SK-N-SH treated with all-trans-retinoic acid at 6 μM for 48 hours (cell line): ENCODE results near the gene CNGA3.

Experiments
- ATAC-seq: fragments of 200-7000 bp; cut with Tn5 transposase; 3 replicates; pipeline ENCODE4 v1.9.1; 2020; ENCODE audit warnings: mild to moderate bottlenecking, moderate library complexity
- ARNTL ChIP-seq: fragments of 450-650 bp; formaldehyde crosslinking; IDR thresholded peaks from 2 replicates; pipeline ENCODE4 v1.5.0; 2020; ENCODE audit warnings: low read depth, mild to moderate bottlenecking, moderate library complexity, borderline replicate concordance
- BACH2 ChIP-seq: fragments of 250-450 bp; sonication (Bioruptor Pico); IDR thresholded peaks from 2 replicates; pipeline ENCODE4 v1.9.0; 2021; ENCODE audit warnings: mild to moderate bottlenecking, borderline replicate concordance
- CREB5 ChIP-seq: fragments of 250-450 bp; sonication (Bioruptor Pico); IDR thresholded peaks from 2 replicates; pipeline ENCODE4 v1.5.1; 2020; ENCODE audit warnings: low read depth, mild to moderate bottlenecking, moderate library complexity
- CSDC2 ChIP-seq: fragments of 250-450 bp; sonication (Bioruptor Pico); IDR thresholded peaks from 2 replicates; pipeline ENCODE4 v1.5.0; 2020; ENCODE audit warnings: mild to moderate bottlenecking, moderate library complexity
- CSRNP3 ChIP-seq: fragments of 250-450 bp; sonication (Bioruptor Pico); IDR thresholded peaks from 2 replicates; pipeline ENCODE4 v1.5.1; 2021; ENCODE audit warnings: mild to moderate bottlenecking, moderate library complexity
- ESRRG ChIP-seq: fragments of 250-450 bp; sonication (Bioruptor Pico); IDR thresholded peaks from 2 replicates; pipeline ENCODE4 v1.6.1; 2021; ENCODE audit warnings: mild to moderate bottlenecking
- GLIS3 ChIP-seq: fragments of 250-450 bp; sonication (Bioruptor Pico); IDR thresholded peaks from 2 replicates; pipeline ENCODE4 v1.5.0; 2020; ENCODE audit warnings: mild to moderate bottlenecking, moderate library complexity
- OSR1 ChIP-seq: fragments of 250-450 bp; sonication (Bioruptor Pico); IDR thresholded peaks from 2 replicates; pipeline ENCODE4 v1.8.0; 2022; ENCODE audit warnings: moderate library complexity, mild to moderate bottlenecking, inconsistent platforms
- RARB ChIP-seq: fragments of 250-450 bp; sonication (Bioruptor Pico); IDR thresholded peaks from 2 replicates; pipeline ENCODE4 v1.8.0; 2021; ENCODE audit warnings: mild to moderate bottlenecking, moderate library complexity
- SNAI2 ChIP-seq: fragments of 250-450 bp; sonication (Bioruptor Pico); IDR thresholded peaks from 2 replicates; pipeline ENCODE4 v1.5.0; 2020; ENCODE audit warnings: mild to moderate bottlenecking, moderate library complexity
- TCF4 ChIP-seq: fragments of 250-450 bp; sonication (Bioruptor Pico); IDR thresholded peaks from 2 replicates; pipeline ENCODE4 v1.8.0; 2021; ENCODE audit warnings: mild to moderate bottlenecking, moderate library complexity, borderline replicate concordance
- TOX ChIP-seq: fragments of 250-450 bp; sonication (Bioruptor Pico); IDR thresholded peaks from 2 replicates; pipeline ENCODE4 v1.8.0; 2021; ENCODE audit warnings: mild to moderate bottlenecking, moderate library complexity, borderline replicate concordance
- TSHZ2 ChIP-seq: fragments of 250-450 bp; sonication (Bioruptor Pico); IDR thresholded peaks from 2 replicates; pipeline ENCODE4 v1.5.0; 2020; ENCODE audit warnings: mild to moderate bottlenecking, moderate library complexity
- ZC3H10 ChIP-seq: fragments of 250-450 bp; sonication (Bioruptor Pico); IDR thresholded peaks from 2 replicates; pipeline ENCODE4 v1.5.1; 2021; ENCODE audit warnings: mild to moderate bottlenecking, moderate library complexity
- ZFP3 ChIP-seq: fragments of 250-450 bp; sonication (Bioruptor Pico); IDR thresholded peaks from 2 replicates; pipeline ENCODE4 v1.5.0; 2020; ENCODE audit warnings: mild to moderate bottlenecking, moderate library complexity
- ZFP30 ChIP-seq: fragments of 450-650 bp; formaldehyde crosslinking; IDR thresholded peaks from 2 replicates; pipeline ENCODE4 v1.5.0; 2022; ENCODE audit warnings: mild to moderate bottlenecking, moderate library complexity
- ZNF565 ChIP-seq: fragments of 450-650 bp; formaldehyde crosslinking; conservative IDR thresholded peaks from 2 replicates; pipeline ENCODE4 v1.5.0; 2020; ENCODE audit warnings: low read depth, mild to moderate bottlenecking, moderate library complexity
- ZNF8 ChIP-seq: fragments of 450-650 bp; formaldehyde crosslinking; IDR thresholded peaks from 2 replicates; pipeline ENCODE4 v1.5.0; 2020; ENCODE audit warnings: mild to moderate bottlenecking, moderate library complexity
- TF ChIP-seq, protein P1 (sequence below): fragments of 250-450 bp; sonication (Bioruptor Pico); IDR thresholded peaks from 2 replicates; pipeline ENCODE4 v1.8.0; 2021; ENCODE audit warnings: low read depth, mild to moderate bottlenecking, moderate library complexity, borderline replicate concordance
- TF ChIP-seq, protein P2 (sequence below): fragments of 250-450 bp; sonication (Bioruptor Pico); IDR thresholded peaks from 2 replicates; pipeline ENCODE4 v1.8.0; 2020; ENCODE audit warnings: mild to moderate bottlenecking, moderate library complexity, borderline replicate concordance

Gene CNGA3

GRCh38 chr2:98367721-98368120 lies 21.5 kb downstream of the CNGA3 start:
- no peak for TF ChIP-seq CREB5 (CRISPR knock-in tag)
- no peak for TF ChIP-seq SNAI2 (CRISPR knock-in tag)
- no peak for TF ChIP-seq TSHZ2 (CRISPR knock-in tag)
- no peak for TF ChIP-seq OSR1 (CRISPR knock-in tag)
- TF ChIP-seq ZNF8 = no peak
- TF ChIP-seq ZNF565 (CRISPR knock-in tag) = no peak
- no peak for TF ChIP-seq ZFP30
- no peak for TF ChIP-seq RARB (CRISPR knock-in tag)
- no peak for TF ChIP-seq CSDC2 (CRISPR knock-in tag)
- no peak for TF ChIP-seq TCF4 (CRISPR knock-in tag)
- TF ChIP-seq ARNTL = no peak
- TF ChIP-seq, protein P1, sequence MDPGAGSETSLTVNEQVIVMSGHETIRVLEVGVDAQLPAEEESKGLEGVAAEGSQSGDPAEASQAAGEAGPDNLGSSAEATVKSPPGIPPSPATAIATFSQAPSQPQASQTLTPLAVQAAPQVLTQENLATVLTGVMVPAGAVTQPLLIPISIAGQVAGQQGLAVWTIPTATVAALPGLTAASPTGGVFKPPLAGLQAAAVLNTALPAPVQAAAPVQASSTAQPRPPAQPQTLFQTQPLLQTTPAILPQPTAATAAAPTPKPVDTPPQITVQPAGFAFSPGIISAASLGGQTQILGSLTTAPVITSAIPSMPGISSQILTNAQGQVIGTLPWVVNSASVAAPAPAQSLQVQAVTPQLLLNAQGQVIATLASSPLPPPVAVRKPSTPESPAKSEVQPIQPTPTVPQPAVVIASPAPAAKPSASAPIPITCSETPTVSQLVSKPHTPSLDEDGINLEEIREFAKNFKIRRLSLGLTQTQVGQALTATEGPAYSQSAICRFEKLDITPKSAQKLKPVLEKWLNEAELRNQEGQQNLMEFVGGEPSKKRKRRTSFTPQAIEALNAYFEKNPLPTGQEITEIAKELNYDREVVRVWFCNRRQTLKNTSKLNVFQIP (CRISPR knock-in tag) = no peak
- no peak for ATAC-seq

DNA sequence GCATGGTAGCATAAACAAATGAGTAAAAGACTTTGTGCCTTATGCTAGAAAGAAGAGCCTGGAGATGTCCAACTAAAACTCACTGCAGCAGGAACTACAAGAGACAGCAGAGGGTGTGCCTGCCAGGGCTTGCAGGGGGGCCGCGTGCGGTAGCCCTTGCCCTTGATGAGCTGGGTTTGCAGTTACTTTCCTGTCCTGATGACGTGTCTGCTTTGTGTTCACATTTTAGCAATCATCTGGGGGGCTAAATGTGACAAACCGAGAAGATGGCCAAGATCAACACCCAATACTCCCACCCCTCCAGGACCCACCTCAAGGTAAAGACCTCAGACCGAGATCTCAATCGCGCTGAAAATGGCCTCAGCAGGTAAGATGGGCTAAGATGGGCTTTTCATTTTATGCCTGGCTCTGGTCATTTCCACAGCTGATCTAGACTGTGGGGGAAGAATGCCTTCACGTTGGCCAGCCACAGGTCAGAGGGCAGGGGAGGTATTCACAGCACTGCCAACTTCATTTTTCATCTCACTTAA lies 23.5 kb downstream of the CNGA3 start:
- no peak for ATAC-seq
- no peak for TF ChIP-seq ZFP3
- TF ChIP-seq, protein P1 (CRISPR knock-in tag) = no peak
- no peak for TF ChIP-seq SNAI2 (CRISPR knock-in tag)
- TF ChIP-seq ZC3H10 (CRISPR knock-in tag) = no peak
- TF ChIP-seq CREB5 (CRISPR knock-in tag) = no peak
- TF ChIP-seq BACH2 (CRISPR knock-in tag) = no peak
- no peak for TF ChIP-seq TOX (CRISPR knock-in tag)
- TF ChIP-seq ESRRG (CRISPR knock-in tag) = no peak
- no peak for TF ChIP-seq GLIS3
- no peak for TF ChIP-seq ZNF565 (CRISPR knock-in tag)
- no peak for TF ChIP-seq CSDC2 (CRISPR knock-in tag)
- no peak for TF ChIP-seq ZFP30
- TF ChIP-seq, protein P2, sequence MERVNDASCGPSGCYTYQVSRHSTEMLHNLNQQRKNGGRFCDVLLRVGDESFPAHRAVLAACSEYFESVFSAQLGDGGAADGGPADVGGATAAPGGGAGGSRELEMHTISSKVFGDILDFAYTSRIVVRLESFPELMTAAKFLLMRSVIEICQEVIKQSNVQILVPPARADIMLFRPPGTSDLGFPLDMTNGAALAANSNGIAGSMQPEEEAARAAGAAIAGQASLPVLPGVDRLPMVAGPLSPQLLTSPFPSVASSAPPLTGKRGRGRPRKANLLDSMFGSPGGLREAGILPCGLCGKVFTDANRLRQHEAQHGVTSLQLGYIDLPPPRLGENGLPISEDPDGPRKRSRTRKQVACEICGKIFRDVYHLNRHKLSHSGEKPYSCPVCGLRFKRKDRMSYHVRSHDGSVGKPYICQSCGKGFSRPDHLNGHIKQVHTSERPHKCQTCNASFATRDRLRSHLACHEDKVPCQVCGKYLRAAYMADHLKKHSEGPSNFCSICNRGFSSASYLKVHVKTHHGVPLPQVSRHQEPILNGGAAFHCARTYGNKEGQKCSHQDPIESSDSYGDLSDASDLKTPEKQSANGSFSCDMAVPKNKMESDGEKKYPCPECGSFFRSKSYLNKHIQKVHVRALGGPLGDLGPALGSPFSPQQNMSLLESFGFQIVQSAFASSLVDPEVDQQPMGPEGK (CRISPR knock-in tag) = no peak
- TF ChIP-seq CSRNP3 (CRISPR knock-in tag) = no peak
- no peak for TF ChIP-seq TSHZ2 (CRISPR knock-in tag)
- TF ChIP-seq, all 23 proteins: peak for 0
